Measurements from ENCODE around the gene JAK1. TPM values are rescaled to one million over a fixed set of nuclear protein-coding genes. Genes with fewer than 3 reads are reported as not detected.

The JAK1 gene
- total and polyA plus RNA-seq, 11 donors, result 20.5 to 189 (median 94.8) TPM

- Histone ChIP-seq H3K4me3 (no peak overlapping the region), H3K27me3 (no peaks in the 10 kb centered on the region), H3K9me3 (no peaks in the 10 kb centered on the region), H3K36me3 (no peaks in the 10 kb centered on the region), H3K4me1 (peaks cover 4 to 66% (median 33%) of the 10 kb centered on the region in 12 donors), H3K27ac (peak overlapping the region in 1 of 12 donors; percentile 6)
- WGBS, 4 donors, result 28 to 34% (median 32%) methylated on average over 3 of the region's 3 CpGs
- ATAC-seq (peak in 1 of 4 donors; percentile 27), DNase-seq (no peak)
- intact Hi-C loops (cut with DNase I), result no loop called here
- no peak for TF ChIP-seq CTCF (IDR thresholded peaks at IDR 0.05)
These were observed 23.7 kb downstream of the JAK1 start for GRCh38 chr1:64942675-64943074.

- intact Hi-C loops (cut with DNase I), result no loop called here
- 51 to 64% (median 58%) methylated on average over 4 of the region's 4 CpGs for WGBS, 4 donors
- TF ChIP-seq CTCF (IDR thresholded peaks at IDR 0.05), result no peak
- no peak for TF ChIP-seq POLR2A (IDR thresholded peaks at IDR 0.05)
These were observed 24.2 kb downstream of the JAK1 start for GRCh38 chr1:64942118-64942517.

GRCh38 chr1:64941461-64942117 is 24.8 kb downstream of the JAK1 start:
- no peak for DNase-seq
- intact Hi-C loops (cut with DNase I), result no loop called here
- no peaks in the 10 kb centered on the region for H3K36me3 ChIP-seq
- peak in 1 of 4 donors; percentile 53 for ATAC-seq
- no peak overlapping the region for H3K4me3 ChIP-seq
- H3K27me3 ChIP-seq, result no peaks in the 10 kb centered on the region
- H3K27ac ChIP-seq, result no peak overlapping the region
- TF ChIP-seq POLR2A (IDR thresholded peaks at IDR 0.05), result no peak
- no peaks in the 10 kb centered on the region for H3K9me3 ChIP-seq
- 43 to 63% (median 56%) methylated on average over 5 of the region's 5 CpGs for WGBS, 4 donors
- peaks cover 4 to 66% (median 33%) of the 10 kb centered on the region in 12 donors for H3K4me1 ChIP-seq

More at GRCh38 chr1:64942118-64942517, 24.2 kb downstream of the JAK1 start:
- H3K9me3 ChIP-seq, result no peaks in the 10 kb centered on the region
- ATAC-seq (peak; percentile 52 to 64 (median 56)), DNase-seq (no peak)
- no peak overlapping the region for H3K27ac ChIP-seq
- H3K4me1 ChIP-seq, result peaks cover 4 to 66% (median 30%) of the 10 kb centered on the region in 12 donors
- H3K27me3 ChIP-seq, result no peaks in the 10 kb centered on the region
- H3K4me3 ChIP-seq, result no peak overlapping the region
- no peaks in the 10 kb centered on the region for H3K36me3 ChIP-seq

- Histone ChIP-seq H3K27ac (no peak overlapping the region), H3K27me3 (no peaks in the 10 kb centered on the region), H3K4me1 (peaks cover 4 to 66% (median 46%) of the 10 kb centered on the region in 12 donors), H3K36me3 (no peaks in the 10 kb centered on the region), H3K9me3 (no peaks in the 10 kb centered on the region), H3K4me3 (no peak overlapping the region)
- DNase-seq (no peak), ATAC-seq (no peak)
- no peak for TF ChIP-seq CTCF (IDR thresholded peaks at IDR 0.05)
- no peak for TF ChIP-seq POLR2A (IDR thresholded peaks at IDR 0.05)
- 65 to 77% (median 73%) methylated on average over 3 of the region's 3 CpGs for WGBS, 4 donors
- intact Hi-C loops (cut with DNase I), result no loop called here
These were observed 26.3 kb downstream of the JAK1 start for GRCh38 chr1:64940025-64940424.

GRCh38 chr1:64938991-64939390 is 27.4 kb downstream of the JAK1 start:
- H3K27ac ChIP-seq, result no peak overlapping the region
- no peak for DNase-seq
- peaks cover 4 to 76% (median 56%) of the 10 kb centered on the region in 12 donors for H3K4me1 ChIP-seq

More at GRCh38 chr1:64938991-64939390, 27.4 kb downstream of the JAK1 start:
- Histone ChIP-seq H3K27me3 (no peaks in the 10 kb centered on the region), H3K4me3 (no peak overlapping the region), H3K9me3 (no peaks in the 10 kb centered on the region), H3K36me3 (no peaks in the 10 kb centered on the region)
- ATAC-seq, result no peak
- intact Hi-C loops (cut with DNase I), result no loop called here
- WGBS, 4 donors, result 70 to 85% (median 75%) methylated on average over 2 of the region's 2 CpGs
- TF ChIP-seq POLR2A (IDR thresholded peaks at IDR 0.05), result no peak
